ENCODE results near the gene FMN1.

Gene FMN1

GRCh38 chr15:33019354-33019981 lies 175.0 kb downstream of the FMN1 start:
- DNase-seq (ENCODE audit: insufficient read length, low spot score) (no peak), FAIRE-seq (no peak)
- TF ChIP-seq POLR2A (IDR thresholded peaks at IDR 0.05; ENCODE audit: low read depth, low read length): no peak

DNA sequence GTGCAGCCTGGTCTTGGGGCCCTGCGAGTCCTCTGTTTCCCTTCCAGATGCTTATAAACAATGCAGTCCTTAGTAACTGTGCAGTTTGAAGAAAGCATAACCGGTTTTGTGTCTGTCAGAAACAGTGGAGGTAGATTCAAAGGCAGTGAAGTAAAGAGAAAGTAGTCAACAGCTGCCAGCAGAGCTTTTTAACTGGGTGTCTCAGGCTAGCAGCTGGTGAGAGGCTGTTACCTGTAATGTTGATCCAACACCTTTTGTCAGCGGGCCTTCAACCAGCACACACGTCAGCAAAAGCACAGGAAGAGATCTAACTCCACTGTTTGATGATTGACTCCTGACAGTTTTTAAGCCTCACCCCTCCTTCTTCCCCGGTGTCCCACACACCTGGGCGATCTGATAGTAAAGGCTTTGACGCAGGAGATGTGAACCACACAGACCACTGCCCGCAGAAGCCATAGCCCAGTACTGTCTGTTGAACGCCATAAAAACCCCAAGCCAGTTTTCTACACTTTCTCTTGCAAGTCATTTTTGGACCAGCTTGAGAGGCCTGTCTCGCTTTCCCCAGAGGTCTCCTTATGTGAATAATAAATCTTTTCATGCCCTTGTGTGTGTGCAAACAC lies 178.0 kb downstream of the FMN1 start:
- DNase-seq (ENCODE audit: insufficient read length, low spot score): no peak
- TF ChIP-seq POLR2A (IDR thresholded peaks at IDR 0.05; ENCODE audit: low read depth, low read length): no peak
- FAIRE-seq: no peak

DNA sequence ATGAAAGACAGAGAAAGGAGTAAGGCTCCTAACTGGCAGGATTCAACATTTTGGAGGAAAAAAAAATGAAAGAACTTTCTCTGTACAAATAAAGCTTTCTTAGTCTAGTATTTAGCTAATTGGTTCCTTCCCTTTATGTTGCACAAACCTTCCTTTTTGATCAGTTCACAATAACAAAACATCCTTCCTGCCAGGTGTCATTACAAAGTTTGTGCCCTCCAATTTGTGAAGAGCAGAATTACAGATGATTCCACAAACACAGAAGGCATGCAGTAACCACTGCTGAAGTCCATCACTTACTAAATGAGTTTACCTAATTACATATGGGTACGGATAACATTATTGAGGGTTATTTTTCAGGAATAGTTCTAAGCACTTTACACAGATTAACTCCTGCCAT lies 179.9 kb downstream of the FMN1 start:
- no peak for FAIRE-seq
- TF ChIP-seq POLR2A (IDR thresholded peaks at IDR 0.05; ENCODE audit: low read depth, low read length): no peak
- no peak for DNase-seq (ENCODE audit: insufficient read length, low spot score)

DNA sequence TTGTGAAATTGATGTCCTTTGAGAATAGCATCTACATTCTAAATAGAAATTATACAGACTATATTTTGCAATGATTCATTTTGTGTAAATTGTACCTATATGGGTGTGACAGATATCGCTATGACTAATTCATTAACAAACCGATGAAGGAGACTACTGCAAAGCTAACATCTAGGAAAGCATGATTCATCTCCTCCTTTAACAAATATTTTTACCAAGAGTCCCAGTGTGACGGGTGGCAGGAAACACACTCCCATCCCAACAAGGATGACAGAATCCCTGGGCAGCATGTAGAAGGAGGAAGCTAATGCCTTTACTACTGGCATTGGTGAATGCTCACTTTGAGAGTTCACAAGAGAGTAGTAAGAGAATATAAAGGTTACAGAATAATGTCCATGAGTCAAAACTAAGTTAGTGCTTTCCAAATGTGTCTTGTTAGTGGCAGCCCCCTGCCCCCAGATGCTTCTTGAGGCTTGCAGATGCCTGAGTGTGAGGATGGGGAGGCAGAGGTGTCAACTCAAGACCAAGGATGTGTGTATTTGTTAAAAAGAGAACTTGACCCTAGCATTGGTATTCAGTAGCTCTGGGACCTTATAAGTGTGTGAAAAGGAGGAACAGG lies 180.6 kb downstream of the FMN1 start:
- DNase-seq (ENCODE audit: insufficient read length, low spot score) (peak; percentile 72), FAIRE-seq (peak; percentile 97)
- TF ChIP-seq POLR2A (IDR thresholded peaks at IDR 0.05; ENCODE audit: low read depth, low read length): no peak

DNA sequence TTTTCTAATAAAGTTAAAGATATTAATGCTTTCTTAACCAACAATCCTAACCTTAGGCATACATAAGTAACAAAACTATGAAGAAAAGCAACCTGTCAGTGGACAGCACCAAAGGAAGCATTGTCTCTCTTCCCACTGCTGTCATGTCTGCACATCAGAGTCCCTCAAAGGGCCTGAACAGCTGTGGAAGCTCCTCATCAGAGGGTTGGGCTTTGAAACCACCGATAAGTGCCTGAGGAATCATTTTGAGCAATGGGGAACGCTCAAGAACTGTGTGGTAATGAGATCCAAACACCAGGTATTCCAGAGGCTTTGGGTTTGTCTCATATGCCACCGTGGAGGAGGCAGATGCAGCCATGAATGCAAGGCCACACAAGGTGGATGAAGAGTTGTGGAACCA lies 182.5 kb downstream of the FMN1 start:
- DNase-seq (ENCODE audit: insufficient read length, low spot score): no peak
- no peak for FAIRE-seq
- TF ChIP-seq POLR2A (IDR thresholded peaks at IDR 0.05; ENCODE audit: low read depth, low read length): no peak

- no peak for FAIRE-seq
These were observed 184.9 kb downstream of the FMN1 start for GRCh38 chr15:33009603-33010002.

GRCh38 chr15:33009026-33009425 lies 185.5 kb downstream of the FMN1 start:
- DNase-seq (ENCODE audit: insufficient read length, low spot score) (no peak), FAIRE-seq (no peak)
- TF ChIP-seq POLR2A (IDR thresholded peaks at IDR 0.05; ENCODE audit: low read depth, low read length): no peak

More at GRCh38 chr15:33009603-33010002, 184.9 kb downstream of the FMN1 start:
- no peak for TF ChIP-seq POLR2A (IDR thresholded peaks at IDR 0.05; ENCODE audit: low read depth, low read length)
- DNase-seq (ENCODE audit: insufficient read length, low spot score): no peak

DNA sequence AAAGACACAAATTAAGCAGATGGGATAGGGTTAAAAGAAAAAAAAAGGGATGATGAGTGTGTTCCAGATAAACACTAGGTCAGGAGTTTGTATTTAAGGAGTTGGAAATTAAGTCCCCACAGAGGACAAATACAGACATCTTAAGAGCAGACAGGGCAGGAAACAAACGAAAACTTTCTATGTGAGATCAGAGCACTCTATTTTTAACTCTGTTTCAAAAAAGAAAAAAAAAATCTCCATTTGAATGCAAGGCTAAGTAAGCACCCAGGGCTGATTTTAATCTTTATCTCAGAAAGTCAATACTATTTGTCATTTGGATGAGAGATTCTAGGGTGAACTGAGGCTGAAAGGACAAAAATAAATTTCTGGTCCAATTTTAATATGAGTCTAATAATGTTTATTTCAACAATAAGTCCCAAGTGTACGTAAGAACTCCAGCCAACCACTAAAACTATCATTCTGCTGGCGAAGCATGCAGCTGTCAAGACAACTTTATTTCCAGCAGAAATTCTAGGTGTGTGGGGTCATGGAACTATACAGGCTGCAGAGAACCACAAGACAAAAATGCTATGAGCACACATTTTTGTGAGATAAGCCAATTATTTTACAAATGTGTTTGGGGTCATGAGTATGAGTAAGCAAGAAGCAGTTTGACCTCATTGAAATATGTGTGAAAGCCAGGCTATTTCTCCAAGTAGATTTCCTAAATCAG lies 186.1 kb downstream of the FMN1 start:
- peak; percentile 58 for FAIRE-seq
- no peak for TF ChIP-seq POLR2A (IDR thresholded peaks at IDR 0.05; ENCODE audit: low read depth, low read length)
- no peak for DNase-seq (ENCODE audit: insufficient read length, low spot score)

- FAIRE-seq (peak; percentile 98), DNase-seq (ENCODE audit: insufficient read length, low spot score) (no peak)
- no peak for TF ChIP-seq POLR2A (IDR thresholded peaks at IDR 0.05; ENCODE audit: low read depth, low read length)
These were observed 187.1 kb downstream of the FMN1 start for GRCh38 chr15:33007303-33007855.

- DNase-seq (ENCODE audit: insufficient read length, low spot score): no peak
- FAIRE-seq: no peak
- no peak for TF ChIP-seq POLR2A (IDR thresholded peaks at IDR 0.05; ENCODE audit: low read depth, low read length)
These were observed 188.9 kb downstream of the FMN1 start for GRCh38 chr15:33005582-33005981.

DNA sequence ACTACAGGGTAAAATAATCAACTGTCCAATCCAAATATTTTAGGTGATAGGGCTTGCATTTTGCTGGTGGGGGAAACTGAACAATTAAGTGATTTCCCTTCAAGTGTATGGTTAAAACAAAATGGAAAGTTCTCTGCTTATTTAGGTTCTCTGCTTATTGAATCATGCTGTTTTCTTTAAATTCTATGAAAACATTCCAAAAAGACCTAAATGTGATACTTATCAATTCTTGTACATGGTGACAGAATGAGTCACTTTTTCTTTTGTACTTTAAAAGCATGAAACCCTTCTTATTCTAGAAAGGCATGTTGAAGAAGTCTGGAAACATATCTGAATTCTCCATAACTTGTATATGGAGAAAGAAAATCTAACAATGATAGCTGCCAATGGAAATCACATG lies 192.6 kb downstream of the FMN1 start:
- no peak for TF ChIP-seq POLR2A (IDR thresholded peaks at IDR 0.05; ENCODE audit: low read depth, low read length)
- FAIRE-seq: no peak
- DNase-seq (ENCODE audit: insufficient read length, low spot score): no peak

- no peak for DNase-seq (ENCODE audit: insufficient read length, low spot score)
- TF ChIP-seq POLR2A (IDR thresholded peaks at IDR 0.05; ENCODE audit: low read depth, low read length): no peak
- FAIRE-seq: no peak
These were observed 195.4 kb downstream of the FMN1 start for GRCh38 chr15:32998979-32999672.

GRCh38 chr15:32998182-32998581 lies 196.3 kb downstream of the FMN1 start:
- FAIRE-seq (no peak), DNase-seq (ENCODE audit: insufficient read length, low spot score) (no peak)
- no peak for TF ChIP-seq POLR2A (IDR thresholded peaks at IDR 0.05; ENCODE audit: low read depth, low read length)
